Panc1 (cell line): Measurements from ENCODE around the gene IL36B. TPM values are rescaled to one million over a fixed set of nuclear protein-coding genes. Genes with fewer than 3 reads are reported as not detected.

ENCODE experiments used
- ATAC-seq: fragments of 200-7000 bp; cut with Tn5 transposase; 2 replicates; pipeline ENCODE4 v1.9.1; 2020; ENCODE audit warnings: mild to moderate bottlenecking, moderate library complexity
- BruUV-seq: library from RNA; stranded (reverse); fragments of 400-500 nt; replicated peaks from 2 replicates; lab custom pipeline; 2021; lab: Mats Ljungman, UMichigan
- CTCF ChIA-PET: fragments of 300-600 bp; sonication (Branson Sonifier 250); formaldehyde crosslinking; loops from one replicate; lab custom pipeline; 2022; ENCODE audit warnings: antibody characterized with exemption; lab: Charles Lee
- POLR2A ChIA-PET: fragments of 300-600 bp; sonication (Branson Sonifier 250); formaldehyde crosslinking; loops from one replicate; lab custom pipeline; 2022; ENCODE audit warnings: antibody characterized with exemption; lab: Charles Lee
- DNase-seq: peaks from one replicate; pipeline ENCODE4 v3.0.0-alpha.2; 2010; ENCODE audit warnings: low read depth, low spot score
- H3K27ac ChIP-seq: 2 replicates; pipeline ENCODE4 v1.5.1; 2011; ENCODE audit warnings: mild to moderate bottlenecking, low read length, inconsistent platforms
- H3K27me3 ChIP-seq: fragments of 200-500 bp; sonication (Bioruptor generic); 2 replicates; pipeline ENCODE4 v1.6.0; 2014; ENCODE audit warnings: low read length, inconsistent platforms; ENCODE audit not compliant: control insufficient read depth, insufficient read depth
- H3K36me3 ChIP-seq: fragments of 200-500 bp; sonication (Bioruptor generic); 2 replicates; pipeline ENCODE4 v1.5.1; 2014; ENCODE audit warnings: inconsistent platforms, mild to moderate bottlenecking, low read length, moderate library complexity; ENCODE audit not compliant: control insufficient read depth, insufficient read depth
- H3K4me1 ChIP-seq: 2 replicates; pipeline ENCODE4 v1.5.1; 2011; ENCODE audit warnings: inconsistent platforms, mild to moderate bottlenecking, low read length, moderate library complexity; ENCODE audit not compliant: control insufficient read depth, insufficient read depth
- H3K4me3 ChIP-seq, 2 experiments: 2 replicates each; pipeline ENCODE4 v1.5.1; 2011 to 2012; ENCODE audit warnings: low read depth in 2 of 2, low read length in 2 of 2, mild to moderate bottlenecking in 2 of 2, inconsistent platforms in 1 of 2, moderate library complexity in 1 of 2
- H3K9me3 ChIP-seq: fragments of 200-500 bp; sonication (Bioruptor generic); 2 replicates; pipeline ENCODE4 v1.5.1; 2014; ENCODE audit warnings: low read depth, mild to moderate bottlenecking, inconsistent platforms, low read length, moderate library complexity; ENCODE audit not compliant: control insufficient read depth, insufficient read depth
- POLR2AphosphoS5 ChIP-seq: IDR thresholded peaks from 2 replicates; pipeline ENCODE4 v1.6.1; 2012; ENCODE audit warnings: mild to moderate bottlenecking, low read depth, low read length, moderate library complexity
- SIN3A ChIP-seq: IDR thresholded peaks from 2 replicates; pipeline ENCODE4 v1.6.1; 2012; ENCODE audit warnings: low read depth, mild to moderate bottlenecking, low read length, moderate library complexity, borderline replicate concordance; ENCODE audit not compliant: insufficient read depth
- TCF7L2 ChIP-seq: IDR thresholded peaks from 2 replicates; pipeline ENCODE4 v1.6.1; 2011; ENCODE audit warnings: mild to moderate bottlenecking, low read depth, low read length, inconsistent platforms
- in situ Hi-C: cut with HindIII; loops from 2 replicates; pipeline ENCODE4 v1.10.0; 2016; ENCODE audit warnings: low sequenced_read_pairs, low pct_unique_long_range_greater_than_20kb
- intact Hi-C: fragments of 100-400 bp; cut with micrococcal nuclease; formaldehyde crosslinking; loops from one replicate; pipeline ENCODE4 v1.10.0; 2022; ENCODE audit not compliant: unreplicated experiment
- total RNA-seq: library from RNA; stranded (reverse); gene quantifications from one replicate; pipeline ENCODE4 v1.2.1, GENCODE V29; 2021; ENCODE audit not compliant: unreplicated experiment
- TF ChIP-seq, protein P1 (sequence below), 2 experiments: IDR thresholded peaks; 2 replicates each; pipeline ENCODE4 v1.6.1; 2011 to 2012; ENCODE audit warnings: low read depth in 2 of 2, control low read depth in 1 of 2, low read length in 1 of 2, mild to moderate bottlenecking in 1 of 2, moderate library complexity in 1 of 2; ENCODE audit not compliant: insufficient read depth in 1 of 2
- TF ChIP-seq, protein P2 (sequence below): fragments of 450-650 bp; IDR thresholded peaks from 2 replicates; pipeline ENCODE4 v1.5.1; 2017; ENCODE audit warnings: mild to moderate bottlenecking

The IL36B gene
- total RNA-seq, 1 experiment from 2014 or later = not detected

DNA sequence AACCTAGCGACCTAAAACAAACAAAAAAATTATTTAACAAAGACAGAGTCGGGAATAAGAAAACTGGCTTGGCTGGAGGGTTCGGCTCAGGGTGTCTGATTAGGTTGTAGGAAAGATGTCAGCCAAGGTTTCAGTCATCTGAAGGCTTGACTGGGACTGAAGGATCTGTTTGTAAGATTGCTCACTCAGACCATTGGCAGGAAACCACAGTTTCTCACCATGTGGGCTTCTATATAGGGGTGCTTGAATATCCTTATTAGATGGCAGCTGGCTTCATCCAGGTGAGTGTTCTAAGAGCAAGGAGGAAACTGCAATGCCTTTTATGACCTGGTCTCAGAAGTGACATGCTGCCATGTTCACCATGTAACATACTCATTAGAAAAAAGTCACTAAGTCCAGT, 999 bp upstream of the IL36B start:
- intact Hi-C loops (no loop called here), in situ Hi-C loops (no loop called here)
- ATAC-seq (no peak), DNase-seq (no peak)
- no peaks in the 10 kb centered on the region for H3K27me3 ChIP-seq
- CTCF ChIA-PET = no interaction called here
- H3K9me3 ChIP-seq = no peaks in the 10 kb centered on the region
- H3K4me1 ChIP-seq = no peaks in the 10 kb centered on the region
- TF ChIP-seq TCF7L2 (no peak), SIN3A (no peak), POLR2AphosphoS5 (no peak)
- TF ChIP-seq, protein P1, sequence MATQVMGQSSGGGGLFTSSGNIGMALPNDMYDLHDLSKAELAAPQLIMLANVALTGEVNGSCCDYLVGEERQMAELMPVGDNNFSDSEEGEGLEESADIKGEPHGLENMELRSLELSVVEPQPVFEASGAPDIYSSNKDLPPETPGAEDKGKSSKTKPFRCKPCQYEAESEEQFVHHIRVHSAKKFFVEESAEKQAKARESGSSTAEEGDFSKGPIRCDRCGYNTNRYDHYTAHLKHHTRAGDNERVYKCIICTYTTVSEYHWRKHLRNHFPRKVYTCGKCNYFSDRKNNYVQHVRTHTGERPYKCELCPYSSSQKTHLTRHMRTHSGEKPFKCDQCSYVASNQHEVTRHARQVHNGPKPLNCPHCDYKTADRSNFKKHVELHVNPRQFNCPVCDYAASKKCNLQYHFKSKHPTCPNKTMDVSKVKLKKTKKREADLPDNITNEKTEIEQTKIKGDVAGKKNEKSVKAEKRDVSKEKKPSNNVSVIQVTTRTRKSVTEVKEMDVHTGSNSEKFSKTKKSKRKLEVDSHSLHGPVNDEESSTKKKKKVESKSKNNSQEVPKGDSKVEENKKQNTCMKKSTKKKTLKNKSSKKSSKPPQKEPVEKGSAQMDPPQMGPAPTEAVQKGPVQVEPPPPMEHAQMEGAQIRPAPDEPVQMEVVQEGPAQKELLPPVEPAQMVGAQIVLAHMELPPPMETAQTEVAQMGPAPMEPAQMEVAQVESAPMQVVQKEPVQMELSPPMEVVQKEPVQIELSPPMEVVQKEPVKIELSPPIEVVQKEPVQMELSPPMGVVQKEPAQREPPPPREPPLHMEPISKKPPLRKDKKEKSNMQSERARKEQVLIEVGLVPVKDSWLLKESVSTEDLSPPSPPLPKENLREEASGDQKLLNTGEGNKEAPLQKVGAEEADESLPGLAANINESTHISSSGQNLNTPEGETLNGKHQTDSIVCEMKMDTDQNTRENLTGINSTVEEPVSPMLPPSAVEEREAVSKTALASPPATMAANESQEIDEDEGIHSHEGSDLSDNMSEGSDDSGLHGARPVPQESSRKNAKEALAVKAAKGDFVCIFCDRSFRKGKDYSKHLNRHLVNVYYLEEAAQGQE (IDR thresholded peaks at IDR 0.05; ENCODE audit: insufficient read depth in 1 of 2, low read depth in 2 of 2, low read length in 1 of 2) = no peak
- TF ChIP-seq, protein P2, sequence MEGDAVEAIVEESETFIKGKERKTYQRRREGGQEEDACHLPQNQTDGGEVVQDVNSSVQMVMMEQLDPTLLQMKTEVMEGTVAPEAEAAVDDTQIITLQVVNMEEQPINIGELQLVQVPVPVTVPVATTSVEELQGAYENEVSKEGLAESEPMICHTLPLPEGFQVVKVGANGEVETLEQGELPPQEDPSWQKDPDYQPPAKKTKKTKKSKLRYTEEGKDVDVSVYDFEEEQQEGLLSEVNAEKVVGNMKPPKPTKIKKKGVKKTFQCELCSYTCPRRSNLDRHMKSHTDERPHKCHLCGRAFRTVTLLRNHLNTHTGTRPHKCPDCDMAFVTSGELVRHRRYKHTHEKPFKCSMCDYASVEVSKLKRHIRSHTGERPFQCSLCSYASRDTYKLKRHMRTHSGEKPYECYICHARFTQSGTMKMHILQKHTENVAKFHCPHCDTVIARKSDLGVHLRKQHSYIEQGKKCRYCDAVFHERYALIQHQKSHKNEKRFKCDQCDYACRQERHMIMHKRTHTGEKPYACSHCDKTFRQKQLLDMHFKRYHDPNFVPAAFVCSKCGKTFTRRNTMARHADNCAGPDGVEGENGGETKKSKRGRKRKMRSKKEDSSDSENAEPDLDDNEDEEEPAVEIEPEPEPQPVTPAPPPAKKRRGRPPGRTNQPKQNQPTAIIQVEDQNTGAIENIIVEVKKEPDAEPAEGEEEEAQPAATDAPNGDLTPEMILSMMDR = no peak
- H3K27ac ChIP-seq = no peak overlapping the region
- POLR2A ChIA-PET = no interaction called here
- no peaks in the 10 kb centered on the region for H3K36me3 ChIP-seq
- H3K4me3 ChIP-seq = no peak overlapping the region
- BruUV-seq = no TSS peak

DNA sequence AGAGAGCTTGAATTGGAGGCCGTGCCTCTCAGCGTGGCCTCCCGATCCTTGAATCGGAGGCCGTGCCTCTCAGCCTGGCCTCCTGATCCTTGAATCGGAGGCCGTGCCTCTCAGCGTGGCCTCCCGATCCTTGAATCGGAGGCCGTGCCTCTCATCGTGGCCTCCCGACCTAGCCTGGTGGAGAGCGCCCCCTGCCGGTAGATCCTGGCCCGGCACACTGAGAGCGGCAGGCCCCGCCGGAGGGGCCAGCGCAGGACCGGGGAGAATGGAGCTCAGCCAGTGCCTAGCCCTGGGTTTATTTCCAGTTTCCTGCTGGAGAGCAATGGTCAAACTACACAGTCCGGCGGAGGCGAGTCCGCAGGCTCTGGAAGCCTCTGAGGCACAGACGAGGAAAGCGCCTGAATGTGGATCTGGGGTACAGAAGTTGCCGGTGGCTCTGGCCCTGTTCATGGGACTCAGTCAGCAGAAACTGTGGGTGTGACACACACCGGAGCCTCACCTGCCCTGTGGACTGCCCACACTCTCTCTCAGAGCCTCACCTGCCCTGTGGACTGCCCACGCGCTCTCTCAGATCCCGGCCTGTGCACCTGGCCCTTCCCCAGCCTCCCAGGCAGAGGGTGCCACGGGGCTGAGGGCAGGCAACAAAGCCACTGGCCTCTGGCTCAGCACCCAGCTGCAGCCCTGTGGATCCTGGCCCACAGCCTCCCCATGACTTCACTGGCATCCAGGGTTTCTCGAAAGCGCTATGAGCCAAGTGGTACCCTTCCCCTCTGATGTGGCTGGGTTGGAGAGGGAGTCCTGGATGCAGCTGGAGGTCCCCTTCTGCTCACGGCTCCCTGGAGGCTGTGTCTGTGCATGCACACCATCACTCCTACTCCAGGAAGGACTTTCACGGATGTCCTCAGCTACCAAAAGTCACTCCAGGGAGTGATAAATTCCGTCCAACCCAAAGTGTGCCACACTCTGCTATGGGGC, 1.5 kb downstream of the IL36B start:
- ChIA-PET POLR2A (no interaction called here), CTCF (interaction anchor here (0.7 kb wide), 4 partner anchors 74 to 198 kb away, joined by 3 to 4 read pairs (median 4); no protein-coding TSS in a partner anchor)
- ATAC-seq (no peak; the same call in 1 of the 2 replicates), DNase-seq (no peak)
- no peaks in the 10 kb centered on the region for H3K4me1 ChIP-seq
- H3K9me3 ChIP-seq = no peaks in the 10 kb centered on the region
- intact Hi-C loops = no loop called here
- H3K4me3 ChIP-seq = no peak overlapping the region
- no peaks in the 10 kb centered on the region for H3K36me3 ChIP-seq
- BruUV-seq = no TSS peak
- no peaks in the 10 kb centered on the region; the same call in 1 of the 2 replicates for H3K27me3 ChIP-seq
- in situ Hi-C loops = no loop called here
- TF ChIP-seq POLR2AphosphoS5 = no peak
- TF ChIP-seq, protein P2 = peak; percentile 36; the same call in 1 of the 2 replicates
- no peak overlapping the region for H3K27ac ChIP-seq
